OCI-LY3 (cell line): ENCODE results near the gene GOSR1.
A peak's percentile ranks its signal among the peaks of the same experiment; 100 is the strongest.

Experiments
- H2AFZ ChIP-seq: fragments of 200-600, 300-600 bp; shearing (Covaris generic); 2 replicates; pipeline ENCODE4 v1.6.0; 2014; ENCODE audit warnings: antibody characterized with exemption, low read depth, low read length
- H3K27ac ChIP-seq: fragments of 200-600, 300-600 bp; sonication (generic); 2 replicates; pipeline ENCODE4 v1.5.1; 2014; ENCODE audit warnings: mild to moderate bottlenecking, low read length, moderate library complexity, mixed read lengths
- H3K27me3 ChIP-seq: fragments of 200-600, 300-600 bp; sonication (generic); 2 replicates; pipeline ENCODE4 v1.6.1; 2014; ENCODE audit warnings: low read depth, low read length, mixed read lengths
- H3K36me3 ChIP-seq: fragments of 200-600, 300-600 bp; sonication (generic); replicated peaks from 2 replicates; pipeline ENCODE3; 2014; ENCODE audit warnings: low read depth, low read length, mixed read lengths
- H3K4me1 ChIP-seq: fragments of 300-600, 200-600 bp; sonication (generic); 2 replicates; pipeline ENCODE4 v1.6.1; 2014; ENCODE audit warnings: low read length, mixed read lengths
- H3K4me2 ChIP-seq: fragments of 200-600, 300-600 bp; sonication (generic); 2 replicates; pipeline ENCODE4 v1.6.1; 2014; ENCODE audit warnings: low read length, mixed read lengths
- H3K4me3 ChIP-seq: fragments of 300-600, 200-600 bp; sonication (generic); 2 replicates; pipeline ENCODE4 v1.5.1; 2014; ENCODE audit warnings: antibody characterized with exemption, mild to moderate bottlenecking, low read length, moderate library complexity
- H3K79me2 ChIP-seq: fragments of 300-600, 200-600 bp; shearing (Covaris generic); 2 replicates; pipeline ENCODE4 v1.6.1; 2014; ENCODE audit warnings: mild to moderate bottlenecking, low read length, mixed read lengths
- H3K9ac ChIP-seq: fragments of 300-600, 200-600 bp; shearing (Covaris generic); 2 replicates; pipeline ENCODE4 v1.6.0; 2014; ENCODE audit warnings: mild to moderate bottlenecking, low read length, moderate library complexity
- H3K9me3 ChIP-seq: fragments of 200-600, 300-600 bp; shearing (Covaris generic); 2 replicates; pipeline ENCODE4 v1.6.1; 2014; ENCODE audit warnings: low read length, mixed read lengths; ENCODE audit not compliant: insufficient read depth
- H4K20me1 ChIP-seq: fragments of 200-600, 300-600 bp; sonication (generic); 2 replicates; pipeline ENCODE4 v1.6.1; 2016; ENCODE audit warnings: low read length, mixed read lengths; ENCODE audit not compliant: insufficient read depth
- EZH2phosphoT487 ChIP-seq: fragments of 200-600 bp; shearing (Covaris generic); IDR thresholded peaks from 2 replicates; pipeline ENCODE4 v1.6.1; 2018; ENCODE audit warnings: antibody characterized with exemption, mixed run types, low read depth
- TF ChIP-seq, protein P1 (sequence below): fragments of 200-600, 300-600 bp; sonication (generic); IDR thresholded peaks from 2 replicates; pipeline ENCODE4 v1.5.1; 2014; ENCODE audit warnings: antibody characterized with exemption, low read length, low read depth

Gene GOSR1

GRCh38 chr17:30468465-30468864 lies 8.7 kb upstream of the GOSR1 start:
- no peaks in the 10 kb centered on the region for H3K36me3 ChIP-seq
- no peaks in the 10 kb centered on the region for H3K79me2 ChIP-seq
- H3K27ac ChIP-seq: no peak overlapping the region
- no peaks in the 10 kb centered on the region for H3K9me3 ChIP-seq
- no peak overlapping the region for H3K4me2 ChIP-seq
- no peaks in the 10 kb centered on the region for H4K20me1 ChIP-seq
- TF ChIP-seq EZH2phosphoT487: no peak
- TF ChIP-seq, protein P1, sequence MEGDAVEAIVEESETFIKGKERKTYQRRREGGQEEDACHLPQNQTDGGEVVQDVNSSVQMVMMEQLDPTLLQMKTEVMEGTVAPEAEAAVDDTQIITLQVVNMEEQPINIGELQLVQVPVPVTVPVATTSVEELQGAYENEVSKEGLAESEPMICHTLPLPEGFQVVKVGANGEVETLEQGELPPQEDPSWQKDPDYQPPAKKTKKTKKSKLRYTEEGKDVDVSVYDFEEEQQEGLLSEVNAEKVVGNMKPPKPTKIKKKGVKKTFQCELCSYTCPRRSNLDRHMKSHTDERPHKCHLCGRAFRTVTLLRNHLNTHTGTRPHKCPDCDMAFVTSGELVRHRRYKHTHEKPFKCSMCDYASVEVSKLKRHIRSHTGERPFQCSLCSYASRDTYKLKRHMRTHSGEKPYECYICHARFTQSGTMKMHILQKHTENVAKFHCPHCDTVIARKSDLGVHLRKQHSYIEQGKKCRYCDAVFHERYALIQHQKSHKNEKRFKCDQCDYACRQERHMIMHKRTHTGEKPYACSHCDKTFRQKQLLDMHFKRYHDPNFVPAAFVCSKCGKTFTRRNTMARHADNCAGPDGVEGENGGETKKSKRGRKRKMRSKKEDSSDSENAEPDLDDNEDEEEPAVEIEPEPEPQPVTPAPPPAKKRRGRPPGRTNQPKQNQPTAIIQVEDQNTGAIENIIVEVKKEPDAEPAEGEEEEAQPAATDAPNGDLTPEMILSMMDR: no peak
- H3K9ac ChIP-seq: no peak overlapping the region
- H2AFZ ChIP-seq: no peak overlapping the region
- H3K27me3 ChIP-seq: 0 out of 2 replicates have a peak, but pooled peaks cover 3% of the 10 kb centered on the region
- H3K4me3 ChIP-seq: no peak overlapping the region
- no peaks in the 10 kb centered on the region for H3K4me1 ChIP-seq

GRCh38 chr17:30472238-30472890 lies 4.8 kb upstream of the GOSR1 start:
- H3K4me2 ChIP-seq: no peak overlapping the region
- H3K27ac ChIP-seq: no peak overlapping the region
- no peak overlapping the region for H3K4me3 ChIP-seq
- TF ChIP-seq, protein P1: no peak
- no peak for TF ChIP-seq EZH2phosphoT487
- peaks cover 2% of the 10 kb centered on the region for H3K79me2 ChIP-seq
- no peak overlapping the region for H2AFZ ChIP-seq
- no peaks in the 10 kb centered on the region for H3K36me3 ChIP-seq
- no peak overlapping the region for H3K9ac ChIP-seq
- no peaks in the 10 kb centered on the region for H3K9me3 ChIP-seq
- H4K20me1 ChIP-seq: no peaks in the 10 kb centered on the region
- H3K4me1 ChIP-seq: peaks cover 7% of the 10 kb centered on the region
- H3K27me3 ChIP-seq: 0 out of 2 replicates have a peak, but pooled peaks cover 3% of the 10 kb centered on the region

- 0 out of 2 replicates have a peak, but pooled peaks cover 3% of the 10 kb centered on the region for H3K27me3 ChIP-seq
- peaks cover 13% of the 10 kb centered on the region for H3K4me1 ChIP-seq
- H4K20me1 ChIP-seq: no peaks in the 10 kb centered on the region
- peak overlapping the region; percentile 19; the same call in 1 of the 2 replicates for H2AFZ ChIP-seq
- H3K9me3 ChIP-seq: no peaks in the 10 kb centered on the region
- no peak overlapping the region for H3K27ac ChIP-seq
- TF ChIP-seq EZH2phosphoT487: no peak
- TF ChIP-seq, protein P1: no peak
- no peak overlapping the region for H3K4me2 ChIP-seq
- peaks cover 4% of the 10 kb centered on the region for H3K36me3 ChIP-seq
- no peak overlapping the region for H3K9ac ChIP-seq
- H3K79me2 ChIP-seq: peaks cover 28% of the 10 kb centered on the region
- no peak overlapping the region for H3K4me3 ChIP-seq
These were observed 2.0 kb upstream of the GOSR1 start for GRCh38 chr17:30475206-30475605.

DNA sequence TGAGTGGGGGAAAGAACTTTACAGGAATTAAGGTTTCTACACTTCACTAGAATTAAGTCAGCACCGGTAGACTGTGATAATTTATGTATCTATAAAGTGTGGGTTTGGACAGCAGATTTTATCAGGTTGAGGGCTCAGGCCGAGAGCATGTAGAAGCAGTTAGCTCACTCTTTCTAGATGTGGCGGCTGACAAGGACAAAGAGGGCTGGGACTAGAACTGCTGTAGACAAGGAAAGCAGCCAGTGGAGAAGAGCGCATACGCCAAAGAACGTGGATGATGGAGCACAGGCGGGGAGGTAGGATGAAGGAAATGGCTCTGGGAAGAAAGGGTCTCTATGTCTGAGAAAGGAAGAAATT lies 504 bp upstream of the GOSR1 start:
- Histone ChIP-seq H2AFZ (peak overlapping the region; percentile 98), H3K4me2 (peak overlapping the region; percentile 95), H3K27ac (no peak overlapping the region), H3K9ac (peak overlapping the region; percentile 95), H3K36me3 (peaks cover 12% of the 10 kb centered on the region), H3K27me3 (0 out of 2 replicates have a peak, but pooled peaks cover 3% of the 10 kb centered on the region), H4K20me1 (no peaks in the 10 kb centered on the region), H3K9me3 (no peaks in the 10 kb centered on the region), H3K4me1 (peaks cover 13% of the 10 kb centered on the region), H3K4me3 (peak overlapping the region; percentile 95), H3K79me2 (peaks cover 28% of the 10 kb centered on the region)
- TF ChIP-seq, protein P1: no peak
- no peak for TF ChIP-seq EZH2phosphoT487
